ENCODE results near the gene MAGOHB.
"Not testable (repeated sequence)": the region's sequence is repeated elsewhere in the genome, so short reads cannot be mapped to it uniquely, and the experiment has no call there.

The MAGOHB gene

GRCh38 chr12:10611258-10611657 lies 2.2 kb downstream of the MAGOHB start:
- not testable (repeated sequence) for DNase-seq

GRCh38 chr12:10610188-10610587 lies 3.2 kb downstream of the MAGOHB start:
- DNase-seq, result no peak

GRCh38 chr12:10607885-10608458 lies 5.4 kb downstream of the MAGOHB start:
- DNase-seq, result peak; percentile 9

- DNase-seq, result no peak
Observed at GRCh38 chr12:10601860-10602259, 11.5 kb downstream of the MAGOHB start.

DNA sequence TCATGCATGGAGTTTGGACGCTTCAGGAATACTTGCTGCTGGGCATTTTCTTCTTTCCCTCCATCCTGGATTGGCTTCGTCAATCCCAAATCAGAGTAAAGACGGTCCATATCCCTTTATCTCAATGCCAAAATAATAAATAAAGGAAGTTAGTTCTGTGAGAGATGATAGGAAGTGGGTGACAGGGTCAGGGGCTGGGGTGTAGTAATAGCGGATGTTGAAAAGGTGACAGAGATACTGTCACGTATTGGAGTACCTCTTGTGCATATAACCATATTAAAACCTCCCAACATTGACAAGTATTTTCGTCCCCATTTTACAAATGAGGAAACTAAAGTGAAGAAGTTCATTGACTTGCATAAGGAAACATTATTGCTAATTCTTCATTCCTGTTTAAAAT lies 12.4 kb downstream of the MAGOHB start:
- DNase-seq, result no peak

GRCh38 chr12:10595881-10596280 lies 17.5 kb downstream of the MAGOHB start:
- DNase-seq, result no peak

DNA sequence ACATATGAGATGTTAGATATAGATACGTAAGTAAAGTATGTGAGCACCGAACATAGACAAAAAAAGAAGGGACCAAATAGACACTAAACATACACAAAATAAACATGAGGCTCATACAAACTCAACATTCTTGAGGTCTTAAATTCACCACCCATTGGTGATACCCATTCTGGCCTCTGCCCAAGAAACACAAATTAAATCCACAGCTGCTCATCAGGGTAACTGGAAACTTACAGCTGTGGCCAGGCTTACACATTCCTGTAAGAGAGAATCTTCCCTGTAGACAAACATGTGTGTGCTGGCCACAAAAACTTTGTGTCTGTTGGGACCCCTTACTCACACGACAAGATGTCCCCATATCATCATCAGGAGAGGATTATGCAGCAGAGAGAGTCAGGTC lies 22.4 kb downstream of the MAGOHB start:
- DNase-seq, result no peak

- DNase-seq, result no peak
Observed at GRCh38 chr12:10584415-10584814, 29.0 kb downstream of the MAGOHB start.

DNA sequence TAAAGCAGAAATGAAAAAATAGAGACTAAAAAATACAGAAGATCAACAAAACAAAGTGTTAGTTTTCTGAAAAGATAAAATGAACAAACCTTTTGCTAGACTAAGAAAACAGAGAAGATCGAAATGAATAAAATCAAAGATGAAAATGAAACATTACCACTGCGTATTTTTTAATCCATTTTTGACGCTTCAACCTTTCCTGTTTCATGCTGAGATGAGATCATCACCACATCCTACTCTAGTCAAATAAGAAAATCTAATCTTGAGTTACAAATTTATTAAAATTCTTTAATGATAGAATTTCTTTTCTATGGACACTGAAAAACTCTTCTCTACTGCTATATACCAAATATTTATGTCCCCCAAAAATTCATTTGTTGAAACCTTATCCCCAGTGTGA lies 30.7 kb downstream of the MAGOHB start:
- DNase-seq, result no peak

- DNase-seq, result not testable (repeated sequence)
Observed at GRCh38 chr12:10582133-10582532, 31.3 kb downstream of the MAGOHB start.

DNA sequence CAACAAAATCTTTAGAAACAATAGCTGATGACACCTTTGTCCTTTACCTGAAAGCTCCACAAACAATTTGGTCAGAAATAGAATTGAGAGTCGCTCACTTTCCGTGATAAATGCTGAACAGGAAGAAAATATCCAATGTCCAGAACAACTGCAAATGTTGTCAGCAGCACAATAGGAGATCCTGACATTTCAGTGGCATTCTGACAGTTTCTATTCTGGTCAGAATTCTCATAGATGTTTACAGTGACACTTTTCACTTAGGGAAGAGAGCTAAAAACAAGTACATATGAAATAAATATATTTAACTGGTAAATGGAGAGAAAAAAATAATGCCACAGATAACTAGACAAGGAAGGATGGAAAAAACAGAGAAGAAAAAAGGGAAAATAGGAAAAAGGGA lies 39.1 kb downstream of the MAGOHB start:
- DNase-seq, result no peak

- peak; percentile 32 for DNase-seq
Observed at GRCh38 chr12:10572021-10572490, 41.4 kb downstream of the MAGOHB start.

- DNase-seq, result no peak
Observed at GRCh38 chr12:10571141-10571540, 42.3 kb downstream of the MAGOHB start.

GRCh38 chr12:10567813-10568212 lies 45.6 kb downstream of the MAGOHB start:
- DNase-seq, result no peak

GRCh38 chr12:10563966-10564365 lies 49.4 kb downstream of the MAGOHB start:
- no peak for DNase-seq

GRCh38 chr12:10563002-10563401 lies 50.4 kb downstream of the MAGOHB start:
- no peak for DNase-seq

DNA sequence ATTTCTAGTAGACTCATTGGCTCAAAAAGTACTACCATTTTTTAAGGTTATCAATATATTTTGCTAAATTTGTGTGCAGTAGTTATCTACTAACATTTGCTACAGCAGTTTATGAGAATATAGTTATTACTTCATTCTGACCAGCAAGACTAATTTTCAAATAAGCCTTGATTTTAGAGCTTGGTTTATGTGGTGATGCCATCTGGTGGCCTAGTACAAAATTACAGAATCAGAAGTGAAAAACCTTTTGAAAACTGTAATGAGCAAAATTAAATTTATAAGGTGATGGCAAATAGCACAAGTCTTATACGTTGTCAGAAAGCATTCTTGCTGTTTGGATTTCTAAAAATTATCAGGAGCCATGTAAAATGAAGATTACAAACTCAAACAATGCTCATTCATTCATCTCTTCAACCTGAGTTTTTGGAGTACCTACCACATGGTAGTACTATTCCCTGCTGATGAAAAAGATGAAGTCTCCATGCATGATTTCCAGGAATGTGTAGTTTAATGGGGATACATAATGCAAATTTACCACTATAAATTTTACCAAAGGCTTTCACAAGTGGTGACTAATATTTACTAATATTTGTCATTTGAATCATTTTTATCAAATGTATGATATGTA lies 51.0 kb downstream of the MAGOHB start:
- peak; percentile 36 for DNase-seq

GRCh38 chr12:10559244-10559643 lies 54.2 kb downstream of the MAGOHB start:
- no peak for DNase-seq

GRCh38 chr12:10558789-10559188 lies 54.6 kb downstream of the MAGOHB start:
- DNase-seq, result no peak

DNA sequence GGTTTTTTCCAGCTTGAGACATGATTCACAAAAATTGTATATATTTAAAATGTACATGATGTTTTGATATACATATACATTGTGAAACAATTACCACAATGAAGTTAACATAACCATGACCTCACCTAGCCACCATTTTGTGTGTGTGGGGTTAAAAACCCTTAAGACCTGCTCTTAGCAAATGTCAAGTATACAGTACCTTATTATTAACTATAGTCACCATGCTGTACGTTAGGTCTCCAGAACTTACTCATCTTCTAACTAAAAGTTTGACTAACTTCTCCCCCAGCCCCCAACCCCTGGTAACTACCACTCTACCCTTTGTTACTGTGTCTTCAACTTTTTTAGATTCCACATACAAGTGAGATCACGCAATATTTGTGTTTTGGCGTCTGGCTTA lies 55.1 kb downstream of the MAGOHB start:
- DNase-seq, result no peak

- DNase-seq, result no peak
Observed at GRCh38 chr12:10557766-10558165, 55.6 kb downstream of the MAGOHB start.

- DNase-seq, result no peak
Observed at GRCh38 chr12:10557329-10557728, 56.1 kb downstream of the MAGOHB start.

GRCh38 chr12:10554756-10555481 lies 58.5 kb downstream of the MAGOHB start:
- no peak for DNase-seq

- DNase-seq, result no peak
Observed at GRCh38 chr12:10554228-10554755, 59.1 kb downstream of the MAGOHB start.
